H1 (cell line): ENCODE data around the gene CCL4. TPM values are rescaled to one million over a fixed set of nuclear protein-coding genes. Genes with fewer than 3 reads are reported as not detected.

Experiments
- CTCF ChIA-PET: fragments of 300-600 bp; sonication (Branson Sonifier 250); formaldehyde crosslinking; loops from one replicate; lab custom pipeline; 2021; ENCODE audit not compliant: partially characterized antibody; lab: Charles Lee
- POLR2A ChIA-PET: fragments of 300-600 bp; sonication (Branson Sonifier 250); formaldehyde crosslinking; loops from one replicate; lab custom pipeline; 2021; ENCODE audit warnings: inconsistent platforms; ENCODE audit not compliant: partially characterized antibody; lab: Charles Lee
- DNase-seq, 2 experiments: peaks; one replicate each; pipeline versions ENCODE4 v3.0.0 to v3.0.0-alpha.2; 2010 to 2022; ENCODE audit warnings: low spot score in 2 of 2, low read depth in 1 of 2, mixed read lengths in 1 of 2
- FAIRE-seq: peaks from 2 replicates; lab custom pipeline; 2011; peaks lifted over from hg19 to GRCh38; lab: Jason Lieb, UNC
- H2AFZ ChIP-seq: 2 replicates; pipeline ENCODE4 v1.8.1; 2012; ENCODE audit warnings: low read length, inconsistent platforms
- H2AK5ac ChIP-seq: 2 replicates; pipeline ENCODE4 v1.6.1; 2013; ENCODE audit warnings: low read depth, low read length
- H2BK120ac ChIP-seq: replicated peaks from 2 replicates; pipeline ENCODE3; 2013; ENCODE audit warnings: low read depth, low read length, inconsistent platforms
- H2BK12ac ChIP-seq: 2 replicates; pipeline ENCODE4 v1.6.1; 2013; ENCODE audit warnings: low read depth, low read length
- H2BK15ac ChIP-seq: 2 replicates; pipeline ENCODE4 v1.6.1; 2013; ENCODE audit warnings: low read length
- H2BK20ac ChIP-seq: 2 replicates; pipeline ENCODE4 v1.6.1; 2013; ENCODE audit warnings: low read length
- H2BK5ac ChIP-seq: 2 replicates; pipeline ENCODE4 v1.6.1; 2013; ENCODE audit warnings: low read depth, low read length
- H3K14ac ChIP-seq: 2 replicates; pipeline ENCODE4 v1.6.1; 2013; ENCODE audit warnings: inconsistent platforms; ENCODE audit not compliant: insufficient read length
- H3K18ac ChIP-seq: 2 replicates; pipeline ENCODE4 v1.6.1; 2013; ENCODE audit warnings: low read length; ENCODE audit errors: extremely low read depth
- H3K23ac ChIP-seq: 2 replicates; pipeline ENCODE4 v1.6.1; 2013; ENCODE audit warnings: inconsistent platforms; ENCODE audit not compliant: insufficient read length
- H3K23me2 ChIP-seq: 2 replicates; pipeline ENCODE4 v1.6.1; 2013; ENCODE audit warnings: low read depth, low read length
- H3K27ac ChIP-seq: 2 replicates; pipeline ENCODE4 v1.6.1; 2011; ENCODE audit warnings: low read depth, low read length, inconsistent platforms
- H3K27me3 ChIP-seq, 4 experiments: replicated peaks in 1 of 4; 1 replicate in 1 of 4; 2 replicates in 3 of 4; pipeline versions ENCODE4 v1.6.1 to v1.8.1; 2011 to 2013; ENCODE audit warnings: low read length in 3 of 4, mild to moderate bottlenecking in 3 of 4, inconsistent platforms in 2 of 4, mixed read lengths in 2 of 4, moderate library complexity in 1 of 4; ENCODE audit not compliant: control insufficient read depth in 3 of 4, insufficient read depth in 3 of 4; ENCODE audit errors: extremely low read depth in 1 of 4
- H3K36me3 ChIP-seq, 4 experiments: 2 replicates each; pipeline versions ENCODE4 v1.6.1 to v1.8.1; 2011 to 2013; ENCODE audit warnings: mild to moderate bottlenecking in 4 of 4, low read length in 3 of 4, moderate library complexity in 2 of 4, control low read depth in 1 of 4, inconsistent platforms in 1 of 4; ENCODE audit not compliant: insufficient read depth in 4 of 4, control insufficient read depth in 2 of 4
- H3K4ac ChIP-seq: replicated peaks from 2 replicates; pipeline ENCODE3; 2013; ENCODE audit warnings: low read length, low read depth, mixed read lengths, inconsistent platforms; ENCODE audit not compliant: insufficient read length
- H3K4me1 ChIP-seq, 4 experiments: replicated peaks in 1 of 4; 1 replicate in 1 of 4; 2 replicates in 3 of 4; pipeline versions ENCODE4 v1.6.1 to v1.8.1; 2011 to 2013; ENCODE audit warnings: low read length in 3 of 4, inconsistent platforms in 2 of 4, mixed read lengths in 1 of 4; ENCODE audit not compliant: insufficient read depth in 4 of 4, control insufficient read depth in 3 of 4
- H3K4me2 ChIP-seq, 2 experiments: 2 replicates each; pipeline versions ENCODE4 v1.6.1 to v1.8.1; 2011 to 2013; ENCODE audit warnings: low read depth in 2 of 2, low read length in 2 of 2, control low read depth in 1 of 2, inconsistent platforms in 1 of 2, mild to moderate bottlenecking in 1 of 2; ENCODE audit not compliant: insufficient read depth in 1 of 2
- H3K4me3 ChIP-seq, 4 experiments: fragments of 200-600, 300-600 bp in 1 of 4; sonication (generic), shearing (Covaris generic), sonication (Bioruptor Twin) in 1 of 4; 2 replicates each; pipeline versions ENCODE4 v1.5.1 to v1.8.1; 2011 to 2016; ENCODE audit warnings: low read length in 4 of 4, low read depth in 3 of 4, control low read depth in 2 of 4, inconsistent platforms in 2 of 4, mild to moderate bottlenecking in 2 of 4, mixed read lengths in 1 of 4, moderate library complexity in 1 of 4; ENCODE audit not compliant: insufficient read depth in 2 of 4; ENCODE audit errors: extremely low read depth in 1 of 4
- H3K56ac ChIP-seq: replicated peaks from 2 replicates; pipeline ENCODE3; 2013; ENCODE audit warnings: low read depth, mild to moderate bottlenecking, mixed read lengths, low read length, inconsistent platforms; ENCODE audit not compliant: insufficient read length
- H3K79me1 ChIP-seq: 2 replicates; pipeline ENCODE4 v1.6.1; 2013; ENCODE audit warnings: low read depth, low read length, control low read depth
- H3K79me2 ChIP-seq, 2 experiments: 2 replicates each; pipeline versions ENCODE4 v1.6.1 to v1.8.1; 2012 to 2013; ENCODE audit warnings: low read length in 2 of 2, mild to moderate bottlenecking in 2 of 2, inconsistent platforms in 1 of 2; ENCODE audit not compliant: insufficient read depth in 2 of 2, control insufficient read depth in 1 of 2
- H3K9ac ChIP-seq, 4 experiments: replicated peaks in 1 of 4; 1 replicate in 1 of 4; 2 replicates in 3 of 4; pipeline versions ENCODE4 v1.6.1 to v1.8.1; 2011 to 2013; ENCODE audit warnings: low read depth in 3 of 4, low read length in 3 of 4, control low read depth in 2 of 4, mild to moderate bottlenecking in 2 of 4, moderate library complexity in 2 of 4, inconsistent platforms in 1 of 4; ENCODE audit errors: extremely low read depth in 1 of 4
- H3K9me3 ChIP-seq, 2 experiments: 2 replicates each; pipeline versions ENCODE4 v1.6.1 to v1.8.1; 2012 to 2013; ENCODE audit warnings: mild to moderate bottlenecking in 2 of 2, moderate library complexity in 2 of 2, control low read depth in 1 of 2, inconsistent platforms in 1 of 2, low read depth in 1 of 2, low read length in 1 of 2, mixed read lengths in 1 of 2; ENCODE audit not compliant: insufficient read depth in 2 of 2
- H4K20me1 ChIP-seq, 2 experiments: replicated peaks in 1 of 2; 2 replicates each; pipeline versions ENCODE3 to v1.8.1; 2011 to 2013; ENCODE audit warnings: inconsistent platforms in 2 of 2, low read length in 2 of 2, mild to moderate bottlenecking in 1 of 2; ENCODE audit not compliant: insufficient read depth in 2 of 2, control insufficient read depth in 1 of 2
- H4K5ac ChIP-seq: 2 replicates; pipeline ENCODE4 v1.6.1; 2013; ENCODE audit warnings: low read length, low read depth, mixed read lengths, inconsistent platforms; ENCODE audit not compliant: insufficient read length
- H4K8ac ChIP-seq: 2 replicates; pipeline ENCODE4 v1.8.0; 2013; ENCODE audit warnings: mild to moderate bottlenecking, moderate library complexity, low read length, inconsistent platforms; ENCODE audit not compliant: insufficient read depth; ENCODE audit errors: extremely low read depth
- H4K91ac ChIP-seq: replicated peaks from 2 replicates; pipeline ENCODE3; 2013; ENCODE audit warnings: low read length, mixed read lengths, inconsistent platforms; ENCODE audit not compliant: insufficient read length
- ATF3 ChIP-seq: IDR thresholded peaks from 2 replicates; pipeline ENCODE4 v1.6.1; 2011; ENCODE audit warnings: low read depth, mild to moderate bottlenecking, low read length; ENCODE audit not compliant: insufficient read depth
- BCL11A ChIP-seq, 2 experiments: IDR thresholded peaks; one replicate each; pipeline ENCODE4 v1.6.1; 2011; ENCODE audit warnings: low read depth in 2 of 2, low read length in 2 of 2, mild to moderate bottlenecking in 2 of 2
- CEBPB ChIP-seq: IDR thresholded peaks from 2 replicates; pipeline ENCODE4 v1.6.1; 2012; ENCODE audit warnings: low read depth, low read length
- EZH2 ChIP-seq: fragments of 200-600 bp; sonication (generic); IDR thresholded peaks from 2 replicates; pipeline ENCODE4 v1.7.1; 2012; ENCODE audit warnings: low read depth, mild to moderate bottlenecking, moderate library complexity, low read length, inconsistent platforms; ENCODE audit not compliant: severe bottlenecking
- KDM1A ChIP-seq: fragments of 200-600, 300-600 bp; sonication (generic); IDR thresholded peaks from 2 replicates; pipeline ENCODE4 v1.7.1; 2016; ENCODE audit warnings: mild to moderate bottlenecking, low read length, borderline replicate concordance
- PHF8 ChIP-seq: fragments of 200-600 bp; sonication (generic); conservative IDR thresholded peaks from 2 replicates; pipeline ENCODE4 v1.7.1; 2012; ENCODE audit warnings: low read depth, mild to moderate bottlenecking, inconsistent platforms, low read length, moderate library complexity
- POLR2A ChIP-seq, 2 experiments: IDR thresholded peaks; 1 replicate in 1 of 2; 2 replicates in 1 of 2; pipeline ENCODE4 v1.6.1; 2011; ENCODE audit warnings: low read depth in 2 of 2, low read length in 2 of 2, mild to moderate bottlenecking in 2 of 2; ENCODE audit errors: control extremely low read depth in 1 of 2
- POU5F1 ChIP-seq: IDR thresholded peaks from 2 replicates; pipeline ENCODE4 v1.6.1; 2011; ENCODE audit warnings: low read depth, mild to moderate bottlenecking, low read length, moderate library complexity
- SP1 ChIP-seq: IDR thresholded peaks from 2 replicates; pipeline ENCODE4 v1.6.1; 2011; ENCODE audit warnings: low read depth, low read length
- TAF1 ChIP-seq: IDR thresholded peaks from 2 replicates; pipeline ENCODE4 v1.6.1; 2011; ENCODE audit warnings: mild to moderate bottlenecking, low read depth, low read length
- TAF7 ChIP-seq: optimal IDR thresholded peaks from 2 replicates; pipeline ENCODE3; 2011; ENCODE audit warnings: low read depth, mild to moderate bottlenecking, inconsistent platforms, low read length, moderate library complexity, borderline replicate concordance
- TCF12 ChIP-seq: IDR thresholded peaks from 2 replicates; pipeline ENCODE4 v1.6.1; 2011; ENCODE audit warnings: low read depth, mild to moderate bottlenecking, low read length
- WGBS, 2 experiments: shearing (Covaris generic) in 1 of 2; methylation state at CpG; one replicate each; pipeline versions ENCODE4 v1.1.6 to v1.1.7; 2013 to 2015; ENCODE audit warnings: low lambda C conversion rate in 2 of 2, mixed read lengths in 2 of 2, inconsistent platforms in 1 of 2, low coverage in 1 of 2, missing lambda C conversion rate in 1 of 2; ENCODE audit not compliant: insufficient replicate concordance in 2 of 2, insufficient coverage in 1 of 2, insufficient read length in 1 of 2; ENCODE audit errors: extremely low coverage in 1 of 2, missing lambda C conversion rate in 1 of 2; 5-methylcytosine and 5-hydroxymethylcytosine counted together
- polyA plus RNA-seq, 7 experiments: library from polyadenylated mRNA; depleted of rRNA in 3 of 7; stranded (reverse) in 5 of 7; unstranded in 2 of 7; fragments of >200 nt in 5 of 7; fragments of 200-250 nt in 2 of 7; gene quantifications; 1 replicate in 5 of 7; 2 replicates in 1 of 7; 4 replicates in 1 of 7; pipeline versions ENCODE4 v1.2.1 to v1.2.3, GENCODE V29; 2011 to 2013; ENCODE audit warnings: missing spikeins in 2 of 7, mixed read lengths in 2 of 7
- total RNA-seq: library from RNA; stranded (reverse); fragmentation: NEBNext Ultra II Directional; extraction: Animal tissue kit (Norgen Biotek cat#: 25700); gene quantifications from 2 replicates; pipeline ENCODE4 v1.2.1, GENCODE V29; 2021

Gene CCL4
- total and polyA plus RNA-seq, 2 of the 8 experiments (the other 6 are each of a cell fraction or from before 2014, with no cell fraction given), result not detected

GRCh38 chr17:36055171-36055570 is 48.5 kb upstream of the CCL4 start:
- Histone ChIP-seq H3K4me3 (no peak overlapping the region), H3K4ac (no peak overlapping the region), H3K27ac (no peak overlapping the region), H2AK5ac (no peak overlapping the region), H4K20me1 (no peaks in the 10 kb centered on the region), H3K36me3 (no peaks in the 10 kb centered on the region), H4K91ac (no peak overlapping the region), H3K79me2 (no peaks in the 10 kb centered on the region), H3K9ac (no peak overlapping the region), H2BK12ac (no peak overlapping the region), H2BK5ac (no peak overlapping the region), H2BK15ac (no peak overlapping the region), H3K56ac (no peak overlapping the region), H3K23me2 (no peaks in the 10 kb centered on the region), H3K14ac (no peak overlapping the region), H3K9me3 (no peaks in the 10 kb centered on the region), H3K23ac (no peak overlapping the region), H3K4me2 (no peak overlapping the region), H3K79me1 (no peaks in the 10 kb centered on the region), H3K4me1 (no peaks in the 10 kb centered on the region), H4K8ac (no peak overlapping the region), H3K27me3 (no peaks in the 10 kb centered on the region; a peak in 1 of 7 replicates), H2AFZ (no peak overlapping the region), H3K18ac (no peak overlapping the region), H4K5ac (no peak overlapping the region), H2BK120ac (no peak overlapping the region), H2BK20ac (no peak overlapping the region)
- FAIRE-seq (no peak), DNase-seq (no peak)
- TF ChIP-seq EZH2 (no peak), SP1 (no peak), POU5F1 (no peak), BCL11A (IDR thresholded peaks at IDR 0.05; ENCODE audit: low read depth in 2 of 2, low read length in 2 of 2) (no peak), ATF3 (no peak), PHF8 (no peak), TAF7 (no peak), TCF12 (no peak), POLR2A (IDR thresholded peaks at IDR 0.05; ENCODE audit: control extremely low read depth in 1 of 2, low read depth in 2 of 2, low read length in 2 of 2) (no peak), TAF1 (no peak), CEBPB (no peak), KDM1A (no peak)
- 86% methylated on average over 2 of the region's 2 CpGs; no CpG with 5 or more reads in 1 of the 2 experiments for WGBS, 2 experiments
- ChIA-PET POLR2A (no interaction called here), CTCF (interaction anchor here (0.7 kb wide), 1 partner anchor 469 kb away, joined by 3 read pairs; no protein-coding TSS in a partner anchor)
